H1 (cell line): ENCODE results near the gene RASAL2. TPM values are rescaled to one million over a fixed set of nuclear protein-coding genes. Genes with fewer than 3 reads are reported as not detected.

Experiments used
- CREB1 ChIP-seq: IDR thresholded peaks from 2 replicates; pipeline ENCODE4 v1.6.1; 2012; ENCODE audit warnings: inconsistent platforms
- EGR1 ChIP-seq: IDR thresholded peaks from 2 replicates; pipeline ENCODE4 v1.6.1; 2011; ENCODE audit warnings: low read depth, low read length, borderline replicate concordance
- KDM4A ChIP-seq: IDR thresholded peaks from one replicate; pipeline ENCODE4 v1.7.1; 2012; ENCODE audit warnings: low read depth, mild to moderate bottlenecking, moderate library complexity, low read length, inconsistent platforms; ENCODE audit not compliant: severe bottlenecking
- MAX ChIP-seq: IDR thresholded peaks from 2 replicates; pipeline ENCODE4 v1.6.1; 2012; ENCODE audit warnings: inconsistent platforms
- POLR2A ChIP-seq, 2 experiments: IDR thresholded peaks; 1 replicate in 1 of 2; 2 replicates in 1 of 2; pipeline ENCODE4 v1.6.1; 2011; ENCODE audit warnings: low read depth in 2 of 2, low read length in 2 of 2, mild to moderate bottlenecking in 2 of 2; ENCODE audit errors: control extremely low read depth in 1 of 2
- RFX5 ChIP-seq: IDR thresholded peaks from 2 replicates; pipeline ENCODE4 v1.6.1; 2011; ENCODE audit warnings: low read depth, low read length, improper control_type of control experiment, borderline replicate concordance
- RNF2 ChIP-seq: fragments of 200-900, 300-1000 bp; sonication (generic); IDR thresholded peaks from 2 replicates; pipeline ENCODE4 v1.7.1; 2016; ENCODE audit warnings: borderline replicate concordance, low read depth, mild to moderate bottlenecking, antibody characterized with exemption, low read length; ENCODE audit not compliant: poor library complexity, severe bottlenecking; ENCODE audit errors: missing control alignments
- polyA plus RNA-seq, 7 experiments: library from polyadenylated mRNA; depleted of rRNA in 3 of 7; stranded (reverse) in 5 of 7; unstranded in 2 of 7; fragments of >200 nt in 5 of 7; fragments of 200-250 nt in 2 of 7; gene quantifications; 1 replicate in 5 of 7; 2 replicates in 1 of 7; 4 replicates in 1 of 7; pipeline versions ENCODE4 v1.2.1 to v1.2.3, GENCODE V29; 2011 to 2013; ENCODE audit warnings: missing spikeins in 2 of 7, mixed read lengths in 2 of 7
- total RNA-seq: library from RNA; stranded (reverse); fragmentation: NEBNext Ultra II Directional; extraction: Animal tissue kit (Norgen Biotek cat#: 25700); gene quantifications from 2 replicates; pipeline ENCODE4 v1.2.1, GENCODE V29; 2021
- TF ChIP-seq, protein P1 (sequence below): fragments of 300-600 bp; sonication (generic); IDR thresholded peaks from 2 replicates; pipeline ENCODE4 v1.7.1; 2012; ENCODE audit warnings: low read length, moderate library complexity, mild to moderate bottlenecking, inconsistent platforms; ENCODE audit not compliant: insufficient replicate concordance

RASAL2 gene
- total and polyA plus RNA-seq, 2 of the 8 experiments (the other 6 are each of a cell fraction or from before 2014, with no cell fraction given), result 15.9 to 32.5 TPM

DNA sequence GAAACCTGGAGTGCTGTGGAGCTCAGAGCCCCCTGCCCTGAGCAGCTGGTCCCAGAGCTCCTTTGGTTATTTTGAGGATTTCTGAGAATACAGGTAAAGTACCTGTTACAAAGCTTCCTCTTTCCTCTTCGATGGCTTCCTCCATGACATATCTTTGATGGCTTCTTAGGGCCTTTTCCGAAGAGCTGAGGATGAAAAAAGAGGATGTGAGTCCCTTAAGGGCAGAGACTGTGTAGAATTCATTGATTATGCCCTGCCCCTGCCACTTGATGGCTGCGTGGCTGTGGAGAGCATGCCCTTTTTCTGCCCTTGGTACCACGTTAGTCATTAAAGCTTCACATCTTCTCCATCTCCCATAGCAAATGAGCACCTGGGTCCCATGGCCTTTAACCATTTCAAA, 433.2 kb downstream of the RASAL2 start (continued):
- TF ChIP-seq, protein P1, sequence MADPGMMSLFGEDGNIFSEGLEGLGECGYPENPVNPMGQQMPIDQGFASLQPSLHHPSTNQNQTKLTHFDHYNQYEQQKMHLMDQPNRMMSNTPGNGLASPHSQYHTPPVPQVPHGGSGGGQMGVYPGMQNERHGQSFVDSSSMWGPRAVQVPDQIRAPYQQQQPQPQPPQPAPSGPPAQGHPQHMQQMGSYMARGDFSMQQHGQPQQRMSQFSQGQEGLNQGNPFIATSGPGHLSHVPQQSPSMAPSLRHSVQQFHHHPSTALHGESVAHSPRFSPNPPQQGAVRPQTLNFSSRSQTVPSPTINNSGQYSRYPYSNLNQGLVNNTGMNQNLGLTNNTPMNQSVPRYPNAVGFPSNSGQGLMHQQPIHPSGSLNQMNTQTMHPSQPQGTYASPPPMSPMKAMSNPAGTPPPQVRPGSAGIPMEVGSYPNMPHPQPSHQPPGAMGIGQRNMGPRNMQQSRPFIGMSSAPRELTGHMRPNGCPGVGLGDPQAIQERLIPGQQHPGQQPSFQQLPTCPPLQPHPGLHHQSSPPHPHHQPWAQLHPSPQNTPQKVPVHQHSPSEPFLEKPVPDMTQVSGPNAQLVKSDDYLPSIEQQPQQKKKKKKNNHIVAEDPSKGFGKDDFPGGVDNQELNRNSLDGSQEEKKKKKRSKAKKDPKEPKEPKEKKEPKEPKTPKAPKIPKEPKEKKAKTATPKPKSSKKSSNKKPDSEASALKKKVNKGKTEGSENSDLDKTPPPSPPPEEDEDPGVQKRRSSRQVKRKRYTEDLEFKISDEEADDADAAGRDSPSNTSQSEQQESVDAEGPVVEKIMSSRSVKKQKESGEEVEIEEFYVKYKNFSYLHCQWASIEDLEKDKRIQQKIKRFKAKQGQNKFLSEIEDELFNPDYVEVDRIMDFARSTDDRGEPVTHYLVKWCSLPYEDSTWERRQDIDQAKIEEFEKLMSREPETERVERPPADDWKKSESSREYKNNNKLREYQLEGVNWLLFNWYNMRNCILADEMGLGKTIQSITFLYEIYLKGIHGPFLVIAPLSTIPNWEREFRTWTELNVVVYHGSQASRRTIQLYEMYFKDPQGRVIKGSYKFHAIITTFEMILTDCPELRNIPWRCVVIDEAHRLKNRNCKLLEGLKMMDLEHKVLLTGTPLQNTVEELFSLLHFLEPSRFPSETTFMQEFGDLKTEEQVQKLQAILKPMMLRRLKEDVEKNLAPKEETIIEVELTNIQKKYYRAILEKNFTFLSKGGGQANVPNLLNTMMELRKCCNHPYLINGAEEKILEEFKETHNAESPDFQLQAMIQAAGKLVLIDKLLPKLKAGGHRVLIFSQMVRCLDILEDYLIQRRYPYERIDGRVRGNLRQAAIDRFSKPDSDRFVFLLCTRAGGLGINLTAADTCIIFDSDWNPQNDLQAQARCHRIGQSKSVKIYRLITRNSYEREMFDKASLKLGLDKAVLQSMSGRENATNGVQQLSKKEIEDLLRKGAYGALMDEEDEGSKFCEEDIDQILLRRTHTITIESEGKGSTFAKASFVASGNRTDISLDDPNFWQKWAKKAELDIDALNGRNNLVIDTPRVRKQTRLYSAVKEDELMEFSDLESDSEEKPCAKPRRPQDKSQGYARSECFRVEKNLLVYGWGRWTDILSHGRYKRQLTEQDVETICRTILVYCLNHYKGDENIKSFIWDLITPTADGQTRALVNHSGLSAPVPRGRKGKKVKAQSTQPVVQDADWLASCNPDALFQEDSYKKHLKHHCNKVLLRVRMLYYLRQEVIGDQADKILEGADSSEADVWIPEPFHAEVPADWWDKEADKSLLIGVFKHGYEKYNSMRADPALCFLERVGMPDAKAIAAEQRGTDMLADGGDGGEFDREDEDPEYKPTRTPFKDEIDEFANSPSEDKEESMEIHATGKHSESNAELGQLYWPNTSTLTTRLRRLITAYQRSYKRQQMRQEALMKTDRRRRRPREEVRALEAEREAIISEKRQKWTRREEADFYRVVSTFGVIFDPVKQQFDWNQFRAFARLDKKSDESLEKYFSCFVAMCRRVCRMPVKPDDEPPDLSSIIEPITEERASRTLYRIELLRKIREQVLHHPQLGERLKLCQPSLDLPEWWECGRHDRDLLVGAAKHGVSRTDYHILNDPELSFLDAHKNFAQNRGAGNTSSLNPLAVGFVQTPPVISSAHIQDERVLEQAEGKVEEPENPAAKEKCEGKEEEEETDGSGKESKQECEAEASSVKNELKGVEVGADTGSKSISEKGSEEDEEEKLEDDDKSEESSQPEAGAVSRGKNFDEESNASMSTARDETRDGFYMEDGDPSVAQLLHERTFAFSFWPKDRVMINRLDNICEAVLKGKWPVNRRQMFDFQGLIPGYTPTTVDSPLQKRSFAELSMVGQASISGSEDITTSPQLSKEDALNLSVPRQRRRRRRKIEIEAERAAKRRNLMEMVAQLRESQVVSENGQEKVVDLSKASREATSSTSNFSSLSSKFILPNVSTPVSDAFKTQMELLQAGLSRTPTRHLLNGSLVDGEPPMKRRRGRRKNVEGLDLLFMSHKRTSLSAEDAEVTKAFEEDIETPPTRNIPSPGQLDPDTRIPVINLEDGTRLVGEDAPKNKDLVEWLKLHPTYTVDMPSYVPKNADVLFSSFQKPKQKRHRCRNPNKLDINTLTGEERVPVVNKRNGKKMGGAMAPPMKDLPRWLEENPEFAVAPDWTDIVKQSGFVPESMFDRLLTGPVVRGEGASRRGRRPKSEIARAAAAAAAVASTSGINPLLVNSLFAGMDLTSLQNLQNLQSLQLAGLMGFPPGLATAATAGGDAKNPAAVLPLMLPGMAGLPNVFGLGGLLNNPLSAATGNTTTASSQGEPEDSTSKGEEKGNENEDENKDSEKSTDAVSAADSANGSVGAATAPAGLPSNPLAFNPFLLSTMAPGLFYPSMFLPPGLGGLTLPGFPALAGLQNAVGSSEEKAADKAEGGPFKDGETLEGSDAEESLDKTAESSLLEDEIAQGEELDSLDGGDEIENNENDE, result no peak
- TF ChIP-seq KDM4A, result no peak
- no peak for TF ChIP-seq CREB1
- TF ChIP-seq RNF2, result no peak
- TF ChIP-seq MAX, result no peak
- no peak for TF ChIP-seq EGR1
- no peak for TF ChIP-seq RFX5
- no peak for TF ChIP-seq POLR2A (IDR thresholded peaks at IDR 0.05; ENCODE audit: control extremely low read depth in 1 of 2, low read depth in 2 of 2, low read length in 2 of 2)
